ENCODE results near the gene PXDN.

DNA sequence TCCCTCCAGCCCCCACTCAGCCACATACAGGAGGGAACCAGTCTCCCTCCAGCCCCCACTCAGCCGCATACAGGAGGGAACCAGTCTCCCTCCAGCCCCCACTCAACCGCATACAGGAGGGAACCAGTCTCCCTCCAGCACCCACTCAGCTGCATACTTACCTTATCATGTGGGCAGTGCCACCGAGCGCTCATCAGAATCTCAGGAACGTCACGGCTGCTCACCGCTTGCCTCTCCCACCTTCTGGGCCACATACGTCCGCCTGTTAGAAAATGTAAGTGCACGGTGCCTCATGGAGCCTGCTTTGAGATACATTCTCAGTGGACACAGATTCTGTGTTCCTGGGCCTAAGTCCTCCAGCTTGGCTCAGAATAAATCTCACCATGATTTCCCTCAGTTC, 124.8 kb downstream of the PXDN start:
- TF ChIP-seq TAF1 (IDR thresholded peaks at IDR 0.05; ENCODE audit: borderline replicate concordance, low read depth, low read length) (no peak), POLR2A (IDR thresholded peaks at IDR 0.05; ENCODE audit: low read depth, low read length) (no peak), POLR2AphosphoS5 (IDR thresholded peaks at IDR 0.05; ENCODE audit: low read depth, low read length) (no peak)

All from GM12892 (cell line).